ENCODE results near the gene TMPRSS6. TPM values are rescaled to one million over a fixed set of nuclear protein-coding genes. Genes with fewer than 3 reads are reported as not detected.

Gene TMPRSS6
- total and polyA plus RNA-seq, 2 of the 8 experiments (the other 6 are each of a cell fraction or from before 2014, with no cell fraction given): 0.02 TPM; not detected in 1

DNA sequence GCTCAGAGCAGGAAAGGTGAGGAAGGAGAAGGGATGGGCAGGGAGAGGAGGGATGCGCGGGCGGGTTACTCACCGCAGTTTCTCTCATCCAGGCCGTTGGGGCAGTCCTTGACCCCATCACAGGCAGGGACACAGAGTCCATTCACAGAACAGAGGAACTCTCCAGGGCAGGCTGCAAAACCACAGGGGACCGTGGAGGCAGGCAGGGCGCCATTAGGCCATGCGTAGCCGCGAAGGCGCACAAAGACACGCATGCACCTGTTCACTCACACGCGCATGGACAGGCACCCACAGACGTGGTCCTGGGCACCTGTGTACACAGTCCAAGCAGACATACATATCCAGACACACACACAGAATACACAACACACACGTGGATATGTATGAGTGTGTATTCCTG is 35.0 kb downstream of the TMPRSS6 start:
- 85% methylated on average over 16 of the region's 16 CpGs; no CpG with 5 or more reads in 1 of the 2 experiments for WGBS, 2 experiments (ENCODE audit: extremely low coverage in 1 of 2, insufficient coverage in 1 of 2, insufficient read length in 1 of 2, insufficient replicate concordance in 2 of 2, low coverage in 1 of 2, low lambda C conversion rate in 2 of 2, missing lambda C conversion rate in 1 of 2)
- Histone ChIP-seq H3K56ac (replicated peaks; ENCODE audit: insufficient read length, low read depth, low read length) (no peak overlapping the region), H3K4ac (replicated peaks; ENCODE audit: insufficient read length, low read depth, low read length) (no peak overlapping the region), H4K5ac (ENCODE audit: insufficient read length, low read depth, low read length) (no peak overlapping the region), H2BK15ac (ENCODE audit: low read length) (no peak overlapping the region), H3K9me3 (ENCODE audit: insufficient read depth in 2 of 2, low read depth in 1 of 2, low read length in 1 of 2) (peaks cover 0 to 3% of the 10 kb centered on the region in 2 experiments; a peak in 2 of 4 replicates), H3K79me2 (ENCODE audit: control insufficient read depth in 1 of 2, insufficient read depth in 2 of 2, low read length in 2 of 2) (no peaks in the 10 kb centered on the region), H3K4me3 (ENCODE audit: extremely low read depth in 1 of 4, insufficient read depth in 2 of 4, low read depth in 3 of 4, low read length in 4 of 4) (no peak overlapping the region), H3K18ac (ENCODE audit: extremely low read depth, low read length) (no peak overlapping the region), H4K8ac (ENCODE audit: extremely low read depth, insufficient read depth, low read length) (no peak overlapping the region), H3K4me1 (replicated peaks in 1 of 4; ENCODE audit: control insufficient read depth in 3 of 4, insufficient read depth in 4 of 4, low read length in 3 of 4) (peaks cover 0 to 6% (median under 1%) of the 10 kb centered on the region in 4 experiments; a peak in 2 of 7 replicates), H3K4me2 (ENCODE audit: insufficient read depth in 1 of 2, low read depth in 2 of 2, low read length in 2 of 2) (no peak overlapping the region), H3K23me2 (ENCODE audit: low read depth, low read length) (peaks cover 16% of the 10 kb centered on the region; the same call in 1 of the 2 replicates), H2BK120ac (replicated peaks; ENCODE audit: low read depth, low read length) (no peak overlapping the region), H3K36me3 (ENCODE audit: control insufficient read depth in 2 of 4, insufficient read depth in 4 of 4, low read length in 3 of 4) (no peaks in the 10 kb centered on the region), H4K91ac (replicated peaks; ENCODE audit: insufficient read length, low read length) (no peak overlapping the region), H2BK5ac (ENCODE audit: low read depth, low read length) (no peak overlapping the region), H4K20me1 (replicated peaks in 1 of 2; ENCODE audit: control insufficient read depth in 1 of 2, insufficient read depth in 2 of 2, low read length in 2 of 2) (peaks cover 2 to 13% of the 10 kb centered on the region in 2 experiments), H3K23ac (ENCODE audit: insufficient read length) (no peak overlapping the region), H3K9ac (replicated peaks in 1 of 4; ENCODE audit: extremely low read depth in 1 of 4, low read depth in 3 of 4, low read length in 3 of 4) (no peak overlapping the region), H3K14ac (ENCODE audit: insufficient read length) (no peak overlapping the region), H2AFZ (ENCODE audit: low read length) (no peak overlapping the region), H3K79me1 (ENCODE audit: low read depth, low read length) (no peaks in the 10 kb centered on the region), H3K27me3 (replicated peaks in 1 of 4; ENCODE audit: control insufficient read depth in 3 of 4, extremely low read depth in 1 of 4, insufficient read depth in 3 of 4, low read length in 3 of 4) (peaks cover 9 to 53% (median 35%) of the 10 kb centered on the region in 4 experiments), H2AK5ac (ENCODE audit: low read depth, low read length) (no peak overlapping the region), H2BK20ac (ENCODE audit: low read length) (no peak overlapping the region), H3K27ac (ENCODE audit: low read depth, low read length) (no peak overlapping the region), H2BK12ac (ENCODE audit: low read depth, low read length) (no peak overlapping the region)
- DNase-seq (ENCODE audit: low read depth in 1 of 2, low spot score in 2 of 2) (no peak), FAIRE-seq (no peak)
- CTCF ChIA-PET (ENCODE audit: partially characterized antibody): interaction anchor here (1.0 to 1.4 kb wide), 2 partner anchors 10 to 16 kb away, joined by 3 read pairs; no protein-coding TSS in a partner anchor
- POLR2A ChIA-PET (ENCODE audit: partially characterized antibody): interaction anchor here (0.6 to 1.2 kb wide), 2 partner anchors 64 to 98 kb away, joined by 3 to 4 read pairs; no protein-coding TSS in a partner anchor
- no peak for TF ChIP-seq CTCF (IDR thresholded peaks at IDR 0.05; ENCODE audit: control extremely low read depth in 1 of 3, insufficient read depth in 1 of 3, low read depth in 1 of 3, low read length in 3 of 3)
